Measurements from ENCODE around the gene SLC16A3. TPM values are rescaled to one million over a fixed set of nuclear protein-coding genes. Genes with fewer than 3 reads are reported as not detected.

SLC16A3 gene
- total RNA-seq, 2 donors from 2014 or later = 148 to 298 TPM

GRCh38 chr17:82194765-82195164 lies 34.1 kb upstream of the SLC16A3 start:
- H3K27ac ChIP-seq = no peak overlapping the region
- no peak overlapping the region for H3K4me3 ChIP-seq
- H3K36me3 ChIP-seq = no peaks in the 10 kb centered on the region
- H3K4me1 ChIP-seq = no peaks in the 10 kb centered on the region
- H3K9me3 ChIP-seq = no peaks in the 10 kb centered on the region
- no peak overlapping the region for H3K9ac ChIP-seq (ENCODE audit: low read depth in 2 of 2, low read length in 2 of 2)
- no peaks in the 10 kb centered on the region for H3K27me3 ChIP-seq
- no peak for TF ChIP-seq CTCF (IDR thresholded peaks at IDR 0.05)
- intact Hi-C loops (cut with DNase I) = no loop called here
- no peak for DNase-seq

GRCh38 chr17:82195675-82196672 lies 32.9 kb upstream of the SLC16A3 start:
- peak overlapping the region; percentile 24 for H3K27ac ChIP-seq
- TF ChIP-seq CTCF (IDR thresholded peaks at IDR 0.05) = no peak
- no peak for DNase-seq
- no peak overlapping the region for H3K4me3 ChIP-seq
- no peaks in the 10 kb centered on the region for H3K27me3 ChIP-seq
- no peaks in the 10 kb centered on the region for H3K9me3 ChIP-seq
- no peaks in the 10 kb centered on the region for H3K4me1 ChIP-seq
- intact Hi-C loops (cut with DNase I) = no loop called here
- H3K9ac ChIP-seq (ENCODE audit: low read depth in 2 of 2, low read length in 2 of 2) = no peak overlapping the region
- no peaks in the 10 kb centered on the region for H3K36me3 ChIP-seq

GRCh38 chr17:82198092-82198491 lies 30.8 kb upstream of the SLC16A3 start:
- Histone ChIP-seq H3K27ac (no peak overlapping the region), H3K4me3 (no peak overlapping the region), H3K27me3 (no peaks in the 10 kb centered on the region), H3K9me3 (no peaks in the 10 kb centered on the region), H3K4me1 (no peaks in the 10 kb centered on the region), H3K36me3 (no peaks in the 10 kb centered on the region), H3K9ac (ENCODE audit: low read depth in 2 of 2, low read length in 2 of 2) (no peak overlapping the region)
- TF ChIP-seq CTCF (IDR thresholded peaks at IDR 0.05) = no peak
- no peak for DNase-seq
- intact Hi-C loops (cut with DNase I) = no loop called here

- H3K27ac ChIP-seq = peak overlapping the region; percentile 3
- H3K4me1 ChIP-seq = no peaks in the 10 kb centered on the region
- no peaks in the 10 kb centered on the region for H3K36me3 ChIP-seq
- TF ChIP-seq CTCF (IDR thresholded peaks at IDR 0.05) = no peak
- no peak for DNase-seq
- no peak overlapping the region for H3K4me3 ChIP-seq
- no peak overlapping the region for H3K9ac ChIP-seq (ENCODE audit: low read depth in 2 of 2, low read length in 2 of 2)
- intact Hi-C loops (cut with DNase I) = no loop called here
- H3K9me3 ChIP-seq = no peaks in the 10 kb centered on the region
- no peaks in the 10 kb centered on the region for H3K27me3 ChIP-seq
Measured at GRCh38 chr17:82199496-82199895, 29.3 kb upstream of the SLC16A3 start.

GRCh38 chr17:82200135-82200534 lies 28.7 kb upstream of the SLC16A3 start:
- H3K4me3 ChIP-seq = no peak overlapping the region
- intact Hi-C loops (cut with DNase I) = no loop called here
- no peak overlapping the region for H3K9ac ChIP-seq (ENCODE audit: low read depth in 2 of 2, low read length in 2 of 2)
- H3K27me3 ChIP-seq = no peaks in the 10 kb centered on the region
- TF ChIP-seq CTCF (IDR thresholded peaks at IDR 0.05) = no peak
- H3K4me1 ChIP-seq = peaks cover 4% of the 10 kb centered on the region
- no peaks in the 10 kb centered on the region for H3K9me3 ChIP-seq
- no peak overlapping the region for H3K27ac ChIP-seq
- DNase-seq = no peak
- H3K36me3 ChIP-seq = no peaks in the 10 kb centered on the region

Measured in colonic mucosa (tissue), 4 donors.